ENCODE measurements around the gene MALRD1. TPM values are rescaled to one million over a fixed set of nuclear protein-coding genes. Genes with fewer than 3 reads are reported as not detected.

Gene MALRD1
- total RNA-seq, 4 donors from 2014 or later, result 58.6 to 357 (median 249) TPM

GRCh38 chr10:19772972-19773371, 724.4 kb downstream of the MALRD1 start:
- Histone ChIP-seq H3K4me1 (no peaks in the 10 kb centered on the region), H3K4me3 (no peak overlapping the region), H3K9me3 (no peaks in the 10 kb centered on the region), H3K27ac (no peak overlapping the region), H3K36me3 (no peaks in the 10 kb centered on the region), H3K27me3 (no peaks in the 10 kb centered on the region)
- DNase-seq, result no peak
- TF ChIP-seq CTCF (IDR thresholded peaks at IDR 0.05) (no peak), POLR2A (IDR thresholded peaks at IDR 0.05) (no peak)

DNA sequence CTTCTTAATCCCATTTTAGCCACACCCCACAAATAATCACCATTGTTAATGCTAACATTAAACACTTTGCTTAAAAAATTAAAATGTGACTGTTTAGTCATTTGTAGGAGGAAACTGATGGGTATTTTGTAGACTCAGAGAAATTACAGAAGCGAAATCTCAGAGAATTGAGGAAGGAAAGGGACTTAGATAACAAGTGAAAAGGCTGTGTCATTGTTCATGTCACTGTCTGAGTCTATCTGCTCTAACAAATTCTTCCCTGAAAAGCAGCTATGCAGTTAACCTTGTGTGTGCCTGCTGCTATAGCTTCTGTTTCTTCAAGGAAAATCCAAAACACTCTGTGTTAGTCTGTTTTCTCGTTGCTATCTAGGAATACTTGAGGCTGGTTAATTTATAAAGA, 726.7 kb downstream of the MALRD1 start:
- H3K27me3 ChIP-seq, result no peaks in the 10 kb centered on the region
- H3K4me3 ChIP-seq, result no peak overlapping the region
- no peak for TF ChIP-seq POLR2A (IDR thresholded peaks at IDR 0.05)
- TF ChIP-seq CTCF (IDR thresholded peaks at IDR 0.05), result no peak
- no peak for DNase-seq
- no peaks in the 10 kb centered on the region for H3K36me3 ChIP-seq
- H3K4me1 ChIP-seq, result no peaks in the 10 kb centered on the region
- no peak overlapping the region for H3K27ac ChIP-seq
- H3K9me3 ChIP-seq, result no peaks in the 10 kb centered on the region

- H3K36me3 ChIP-seq, result no peaks in the 10 kb centered on the region
- H3K4me1 ChIP-seq, result no peaks in the 10 kb centered on the region
- TF ChIP-seq POLR2A (IDR thresholded peaks at IDR 0.05) (no peak), CTCF (IDR thresholded peaks at IDR 0.05) (no peak)
- no peak overlapping the region for H3K27ac ChIP-seq
- no peak overlapping the region for H3K4me3 ChIP-seq
- no peak for DNase-seq
- H3K27me3 ChIP-seq, result no peaks in the 10 kb centered on the region
- H3K9me3 ChIP-seq, result no peaks in the 10 kb centered on the region
These were observed 729.2 kb downstream of the MALRD1 start for GRCh38 chr10:19777806-19778205.

GRCh38 chr10:19778996-19779395, 730.4 kb downstream of the MALRD1 start:
- no peaks in the 10 kb centered on the region for H3K9me3 ChIP-seq
- H3K4me1 ChIP-seq, result no peaks in the 10 kb centered on the region
- H3K27me3 ChIP-seq, result no peaks in the 10 kb centered on the region
- TF ChIP-seq POLR2A (IDR thresholded peaks at IDR 0.05) (no peak), CTCF (IDR thresholded peaks at IDR 0.05) (no peak)
- no peak overlapping the region for H3K27ac ChIP-seq
- no peak for DNase-seq
- H3K36me3 ChIP-seq, result no peaks in the 10 kb centered on the region
- no peak overlapping the region for H3K4me3 ChIP-seq

DNA sequence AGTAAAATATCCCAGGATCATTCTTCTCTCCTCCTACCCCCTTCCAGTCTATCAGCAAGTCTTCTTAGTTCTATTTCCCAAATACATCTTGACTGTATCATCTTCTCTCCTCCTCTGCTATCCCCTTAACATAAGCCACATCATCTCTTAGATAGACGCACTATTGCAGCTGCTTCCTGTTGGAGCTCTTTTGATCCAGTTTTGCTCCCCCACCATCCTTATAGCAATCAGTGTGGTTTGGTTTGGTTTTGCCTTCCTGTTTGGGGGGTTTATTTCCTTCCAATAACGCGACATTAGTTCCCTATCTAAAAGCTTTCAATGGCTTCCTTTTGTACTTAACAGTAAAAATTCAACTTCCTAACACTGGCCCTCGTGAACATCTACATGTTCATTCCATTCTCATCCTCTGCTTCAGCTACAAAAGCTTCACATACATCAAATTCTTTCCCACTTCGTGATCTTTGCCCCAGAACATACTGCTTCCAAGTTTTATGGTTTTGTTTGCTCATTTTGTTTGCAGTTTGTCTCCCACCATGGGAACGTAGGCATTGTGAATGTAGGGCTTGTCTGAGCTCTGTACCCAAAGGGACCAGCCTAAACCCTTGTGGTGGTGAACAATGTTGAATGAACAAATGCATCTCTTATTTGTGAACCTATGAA, 734.0 kb downstream of the MALRD1 start:
- no peaks in the 10 kb centered on the region for H3K9me3 ChIP-seq
- TF ChIP-seq CTCF (IDR thresholded peaks at IDR 0.05), result no peak
- no peak for TF ChIP-seq POLR2A (IDR thresholded peaks at IDR 0.05)
- no peak overlapping the region for H3K4me3 ChIP-seq
- H3K27me3 ChIP-seq, result no peaks in the 10 kb centered on the region
- DNase-seq, result no peak
- no peaks in the 10 kb centered on the region for H3K36me3 ChIP-seq
- H3K27ac ChIP-seq, result no peak overlapping the region
- H3K4me1 ChIP-seq, result no peaks in the 10 kb centered on the region

DNA sequence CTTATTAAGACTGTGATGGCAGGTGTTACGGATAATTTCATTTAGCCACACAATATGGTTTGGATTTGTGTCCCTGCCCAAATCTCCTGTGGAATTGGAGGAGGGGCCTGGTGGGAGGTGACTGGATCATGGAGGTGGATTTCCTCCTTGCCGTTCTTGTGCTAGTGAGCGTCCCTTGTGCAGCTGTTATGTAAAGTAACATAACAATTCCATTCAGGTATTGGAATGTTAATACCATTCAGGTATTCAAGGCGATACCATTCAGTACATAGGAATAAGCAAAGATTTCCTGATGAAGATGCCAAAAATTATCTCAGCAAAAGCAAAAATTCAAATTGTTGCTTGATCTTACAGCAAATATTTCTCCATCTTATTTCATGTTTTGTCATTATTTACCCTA, 735.1 kb downstream of the MALRD1 start:
- Histone ChIP-seq H3K36me3 (no peaks in the 10 kb centered on the region), H3K27ac (no peak overlapping the region), H3K4me1 (no peaks in the 10 kb centered on the region), H3K4me3 (no peak overlapping the region), H3K9me3 (no peaks in the 10 kb centered on the region), H3K27me3 (no peaks in the 10 kb centered on the region)
- no peak for DNase-seq
- TF ChIP-seq CTCF (IDR thresholded peaks at IDR 0.05), result no peak
- TF ChIP-seq POLR2A (IDR thresholded peaks at IDR 0.05), result no peak

Data from Peyer's patch (tissue), 4 donors.